Activated B cell treated with CpG ODN at 0.5 μM for 24 hours (primary cell): Measurements from ENCODE around the gene CHRNA5. TPM values are rescaled to one million over a fixed set of nuclear protein-coding genes. Genes with fewer than 3 reads are reported as not detected.

ENCODE experiments used
- ATAC-seq: fragments of 200-7000 bp; cut with Tn5 transposase; one replicate; pipeline ENCODE4 v1.10.0; 2021; ENCODE audit warnings: low read depth, mild to moderate bottlenecking, moderate library complexity
- CTCF ChIA-PET: fragments of 350-600 bp; sonication (Branson Sonifier 250); formaldehyde crosslinking; loops from one replicate; lab custom pipeline; 2021; ENCODE audit warnings: antibody characterized with exemption; lab: Charles Lee
- POLR2A ChIA-PET: fragments of 350-600 bp; sonication (Branson Sonifier 250); formaldehyde crosslinking; loops from one replicate; lab custom pipeline; 2021; ENCODE audit warnings: antibody characterized with exemption; lab: Charles Lee
- DNase-seq: peaks from one replicate; pipeline ENCODE4 v3.0.0; 2022
- H3K27ac Mint-ChIP-seq: one replicate; pipeline ENCODE4 v1.8.0; 2020; ENCODE audit warnings: mixed read lengths
- H3K27me3 Mint-ChIP-seq: one replicate; pipeline ENCODE4 v1.8.0; 2021; ENCODE audit warnings: mixed read lengths
- H3K36me3 Mint-ChIP-seq: one replicate; pipeline ENCODE4 v1.8.0; 2021; ENCODE audit warnings: low read depth, mixed read lengths
- H3K4me1 Mint-ChIP-seq: one replicate; pipeline ENCODE4 v1.8.0; 2021; ENCODE audit warnings: mixed read lengths
- H3K4me3 Mint-ChIP-seq: one replicate; pipeline ENCODE4 v1.8.0; 2020; ENCODE audit warnings: mild to moderate bottlenecking, mixed read lengths
- H3K9me3 Mint-ChIP-seq: one replicate; pipeline ENCODE4 v1.8.0; 2020; ENCODE audit warnings: mixed read lengths
- CTCF ChIP-seq: fragments of 200-600 bp; IDR thresholded peaks from one replicate; pipeline ENCODE4 v1.8.0; 2022; ENCODE audit warnings: antibody characterized with exemption, mild to moderate bottlenecking
- intact Hi-C: fragments of 100-400 bp; cut with micrococcal nuclease; formaldehyde crosslinking; loops from one replicate; pipeline ENCODE4 v1.15.1; 2024
- total RNA-seq: library from RNA; stranded (reverse); gene quantifications from 2 replicates; pipeline ENCODE4 v1.2.3, GENCODE V29; 2022

The CHRNA5 gene
- total RNA-seq, 1 donor from 2014 or later, result 1.3 TPM

GRCh38 chr15:78540871-78541743 lies 24.2 kb upstream of the CHRNA5 start:
- DNase-seq (no peak), ATAC-seq (no peak)
- H3K4me1 Mint-ChIP-seq, result peaks cover 24% of the 10 kb centered on the region
- H3K36me3 Mint-ChIP-seq, result peaks cover 50% of the 10 kb centered on the region
- no peaks in the 10 kb centered on the region for H3K27me3 Mint-ChIP-seq
- no peaks in the 10 kb centered on the region for H3K9me3 Mint-ChIP-seq
- H3K4me3 Mint-ChIP-seq, result peak overlapping the region; percentile 98
- TF ChIP-seq CTCF, result no peak
- intact Hi-C loops, result loop anchor here (1.0 to 5.0 kb wide), 4 partner anchors 24 to 331 kb away; partner anchors contain the start of genes CHRNA5, HYKK, IREB2 and MORF4L1
- ChIA-PET POLR2A (interaction anchor here (0.6 to 4.4 kb wide), 12 partner anchors 8 to 393 kb away, joined by 3 to 57 read pairs (median 8); partner anchors contain the start of genes CHRNA5, HYKK, IREB2 and MORF4L1), CTCF (interaction anchor here (1.6 kb wide), 1 partner anchor 24 kb away, joined by 6 read pairs; the partner anchor contains the start of gene CHRNA5)
- H3K27ac Mint-ChIP-seq, result peak overlapping the region; percentile 99

DNA sequence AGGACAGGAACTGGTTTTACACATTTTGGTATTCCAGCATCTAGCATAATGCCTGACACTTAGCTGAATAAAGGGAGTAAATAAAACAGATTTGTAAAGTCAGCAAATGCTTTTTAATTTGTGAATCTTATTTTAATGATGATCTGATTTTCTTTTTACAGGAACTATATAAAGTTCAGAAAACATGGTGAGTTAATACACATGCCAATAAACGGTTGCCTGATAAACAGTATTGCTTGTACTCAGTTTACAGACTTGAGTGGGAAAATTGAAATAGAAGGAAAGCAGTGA lies 23.6 kb upstream of the CHRNA5 start:
- H3K4me1 Mint-ChIP-seq, result peaks cover 24% of the 10 kb centered on the region
- peaks cover 56% of the 10 kb centered on the region for H3K36me3 Mint-ChIP-seq
- intact Hi-C loops, result loop anchor here (2.0 to 5.0 kb wide), 2 partner anchors 35 to 331 kb away; partner anchors contain the start of genes HYKK and MORF4L1
- H3K27ac Mint-ChIP-seq, result peak overlapping the region; percentile 99
- no peak for ATAC-seq
- CTCF ChIA-PET, result no interaction called here
- no peak for TF ChIP-seq CTCF
- no peak for DNase-seq
- no peaks in the 10 kb centered on the region for H3K9me3 Mint-ChIP-seq
- POLR2A ChIA-PET, result interaction anchor here (2.6 to 4.4 kb wide), 3 partner anchors 23 to 103 kb away, joined by 10 to 57 read pairs (median 50); partner anchors contain the start of genes CHRNA5 and IREB2
- peak overlapping the region; percentile 98 for H3K4me3 Mint-ChIP-seq
- no peaks in the 10 kb centered on the region for H3K27me3 Mint-ChIP-seq

GRCh38 chr15:78542647-78543046 lies 22.7 kb upstream of the CHRNA5 start:
- Mint-ChIP-seq H3K4me1 (peaks cover 24% of the 10 kb centered on the region), H3K9me3 (no peaks in the 10 kb centered on the region), H3K27me3 (no peaks in the 10 kb centered on the region), H3K27ac (peak overlapping the region; percentile 7), H3K36me3 (peaks cover 66% of the 10 kb centered on the region), H3K4me3 (peak overlapping the region; percentile 11)
- DNase-seq (no peak), ATAC-seq (no peak)
- ChIA-PET POLR2A (interaction anchor here (0.6 to 4.4 kb wide), 3 partner anchors 22 to 105 kb away, joined by 5 to 57 read pairs (median 6); partner anchors contain the start of gene CHRNA5), CTCF (no interaction called here)
- TF ChIP-seq CTCF, result no peak
- intact Hi-C loops, result loop anchor here (5.0 kb wide), 1 partner anchor 330 kb away; the partner anchor contains the start of gene MORF4L1

DNA sequence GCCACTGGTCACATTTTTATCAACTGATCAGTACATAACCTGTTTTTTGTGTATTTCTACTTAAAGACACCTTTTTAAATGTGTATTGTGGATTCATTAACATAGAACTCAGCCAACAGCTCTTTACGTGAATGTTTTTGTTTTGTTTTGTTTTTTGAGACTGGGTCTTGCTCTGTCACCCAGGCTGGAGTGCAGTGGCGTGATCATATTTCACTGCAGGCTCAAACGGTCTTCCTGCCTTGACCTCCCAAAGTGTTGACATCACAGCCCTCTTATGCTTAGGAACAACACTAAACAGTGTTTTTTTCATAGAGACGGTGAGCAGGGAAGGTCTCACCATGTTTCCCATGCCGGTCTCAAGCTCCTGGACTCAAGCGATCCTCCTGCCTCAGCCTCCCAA lies 15.1 kb upstream of the CHRNA5 start:
- H3K36me3 Mint-ChIP-seq, result peaks cover 62% of the 10 kb centered on the region
- ChIA-PET CTCF (interaction anchor here (0.7 kb wide), 1 partner anchor 81 kb away, joined by 3 read pairs; no protein-coding TSS in a partner anchor), POLR2A (interaction anchor here (0.8 to 2.0 kb wide), 2 partner anchors 10 to 11 kb away, joined by 3 to 13 read pairs; partner anchors contain the start of gene PSMA4)
- ATAC-seq, result no peak
- intact Hi-C loops, result no loop called here
- DNase-seq, result no peak
- no peaks in the 10 kb centered on the region for H3K4me1 Mint-ChIP-seq
- no peak for TF ChIP-seq CTCF
- H3K9me3 Mint-ChIP-seq, result no peaks in the 10 kb centered on the region
- H3K27ac Mint-ChIP-seq, result no peak overlapping the region
- H3K27me3 Mint-ChIP-seq, result no peaks in the 10 kb centered on the region
- no peak overlapping the region for H3K4me3 Mint-ChIP-seq

DNA sequence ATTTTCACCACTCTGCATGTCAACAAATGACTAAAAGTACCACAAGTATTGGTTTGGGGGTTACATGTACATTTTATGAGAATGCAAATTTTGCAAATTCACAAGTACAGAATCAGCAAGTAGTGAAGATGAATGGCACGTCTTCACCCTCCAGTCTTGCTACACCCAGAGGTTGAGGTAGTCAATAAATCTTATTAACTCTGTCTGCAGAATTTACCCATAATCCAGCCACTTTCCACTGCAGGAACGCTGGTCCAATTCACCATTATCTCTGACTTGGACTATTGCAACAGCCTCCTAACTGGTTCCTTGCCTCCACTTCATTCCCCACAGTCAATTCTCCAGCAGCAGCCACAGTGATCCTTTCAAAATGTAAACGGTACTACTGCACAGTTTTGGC lies 14.5 kb upstream of the CHRNA5 start:
- Mint-ChIP-seq H3K9me3 (no peaks in the 10 kb centered on the region), H3K36me3 (peaks cover 56% of the 10 kb centered on the region), H3K27ac (no peak overlapping the region), H3K4me3 (no peak overlapping the region), H3K4me1 (no peaks in the 10 kb centered on the region), H3K27me3 (no peaks in the 10 kb centered on the region)
- intact Hi-C loops, result no loop called here
- ChIA-PET CTCF (interaction anchor here (0.7 kb wide), 1 partner anchor 81 kb away, joined by 3 read pairs; no protein-coding TSS in a partner anchor), POLR2A (no interaction called here)
- TF ChIP-seq CTCF, result no peak
- DNase-seq (no peak), ATAC-seq (no peak)
